SK-N-SH treated with all-trans-retinoic acid at 6 μM for 48 hours (cell line): Measurements from ENCODE around the gene PLPP1.

Experiments
- ATAC-seq: fragments of 200-7000 bp; cut with Tn5 transposase; 3 replicates; pipeline ENCODE4 v1.9.1; 2020; ENCODE audit warnings: mild to moderate bottlenecking, moderate library complexity
- ARNTL ChIP-seq: fragments of 450-650 bp; formaldehyde crosslinking; IDR thresholded peaks from 2 replicates; pipeline ENCODE4 v1.5.0; 2020; ENCODE audit warnings: low read depth, mild to moderate bottlenecking, moderate library complexity, borderline replicate concordance
- BACH2 ChIP-seq: fragments of 250-450 bp; sonication (Bioruptor Pico); IDR thresholded peaks from 2 replicates; pipeline ENCODE4 v1.9.0; 2021; ENCODE audit warnings: mild to moderate bottlenecking, borderline replicate concordance
- CREB5 ChIP-seq: fragments of 250-450 bp; sonication (Bioruptor Pico); IDR thresholded peaks from 2 replicates; pipeline ENCODE4 v1.5.1; 2020; ENCODE audit warnings: low read depth, mild to moderate bottlenecking, moderate library complexity
- CSDC2 ChIP-seq: fragments of 250-450 bp; sonication (Bioruptor Pico); IDR thresholded peaks from 2 replicates; pipeline ENCODE4 v1.5.0; 2020; ENCODE audit warnings: mild to moderate bottlenecking, moderate library complexity
- GLIS3 ChIP-seq: fragments of 250-450 bp; sonication (Bioruptor Pico); IDR thresholded peaks from 2 replicates; pipeline ENCODE4 v1.5.0; 2020; ENCODE audit warnings: mild to moderate bottlenecking, moderate library complexity
- ISL1 ChIP-seq: fragments of 250-450 bp; sonication (Bioruptor Pico); IDR thresholded peaks from 2 replicates; pipeline ENCODE4 v2.1.2; 2022; ENCODE audit warnings: mild to moderate bottlenecking, moderate library complexity
- OSR1 ChIP-seq: fragments of 250-450 bp; sonication (Bioruptor Pico); IDR thresholded peaks from 2 replicates; pipeline ENCODE4 v1.8.0; 2022; ENCODE audit warnings: moderate library complexity, mild to moderate bottlenecking, inconsistent platforms
- PATZ1 ChIP-seq: fragments of 250-450 bp; sonication (Bioruptor Pico); IDR thresholded peaks from 2 replicates; pipeline ENCODE4 v1.8.0; 2020; ENCODE audit warnings: mild to moderate bottlenecking, moderate library complexity, borderline replicate concordance
- POU6F1 ChIP-seq: fragments of 250-450 bp; sonication (Bioruptor Pico); IDR thresholded peaks from 2 replicates; pipeline ENCODE4 v1.8.0; 2021; ENCODE audit warnings: low read depth, mild to moderate bottlenecking, moderate library complexity, borderline replicate concordance
- PPARA ChIP-seq: fragments of 250-450 bp; sonication (Bioruptor Pico); IDR thresholded peaks from 2 replicates; pipeline ENCODE4 v1.5.0; 2020; ENCODE audit warnings: mild to moderate bottlenecking, borderline replicate concordance
- RARB ChIP-seq: fragments of 250-450 bp; sonication (Bioruptor Pico); IDR thresholded peaks from 2 replicates; pipeline ENCODE4 v1.8.0; 2021; ENCODE audit warnings: mild to moderate bottlenecking, moderate library complexity
- SNAI2 ChIP-seq: fragments of 250-450 bp; sonication (Bioruptor Pico); IDR thresholded peaks from 2 replicates; pipeline ENCODE4 v1.5.0; 2020; ENCODE audit warnings: mild to moderate bottlenecking, moderate library complexity
- TCF4 ChIP-seq: fragments of 250-450 bp; sonication (Bioruptor Pico); IDR thresholded peaks from 2 replicates; pipeline ENCODE4 v1.8.0; 2021; ENCODE audit warnings: mild to moderate bottlenecking, moderate library complexity, borderline replicate concordance
- TOX ChIP-seq: fragments of 250-450 bp; sonication (Bioruptor Pico); IDR thresholded peaks from 2 replicates; pipeline ENCODE4 v1.8.0; 2021; ENCODE audit warnings: mild to moderate bottlenecking, moderate library complexity, borderline replicate concordance
- ZC3H10 ChIP-seq: fragments of 250-450 bp; sonication (Bioruptor Pico); IDR thresholded peaks from 2 replicates; pipeline ENCODE4 v1.5.1; 2021; ENCODE audit warnings: mild to moderate bottlenecking, moderate library complexity
- ZFP3 ChIP-seq: fragments of 250-450 bp; sonication (Bioruptor Pico); IDR thresholded peaks from 2 replicates; pipeline ENCODE4 v1.5.0; 2020; ENCODE audit warnings: mild to moderate bottlenecking, moderate library complexity
- ZFP30 ChIP-seq: fragments of 450-650 bp; formaldehyde crosslinking; IDR thresholded peaks from 2 replicates; pipeline ENCODE4 v1.5.0; 2022; ENCODE audit warnings: mild to moderate bottlenecking, moderate library complexity
- ZNF565 ChIP-seq: fragments of 450-650 bp; formaldehyde crosslinking; conservative IDR thresholded peaks from 2 replicates; pipeline ENCODE4 v1.5.0; 2020; ENCODE audit warnings: low read depth, mild to moderate bottlenecking, moderate library complexity
- ZNF70 ChIP-seq: fragments of 450-650 bp; formaldehyde crosslinking; IDR thresholded peaks from 2 replicates; pipeline ENCODE4 v1.5.0; 2020; ENCODE audit warnings: mild to moderate bottlenecking, moderate library complexity
- ZNF8 ChIP-seq: fragments of 450-650 bp; formaldehyde crosslinking; IDR thresholded peaks from 2 replicates; pipeline ENCODE4 v1.5.0; 2020; ENCODE audit warnings: mild to moderate bottlenecking, moderate library complexity
- TF ChIP-seq, protein P1 (sequence below): fragments of 250-450 bp; sonication (Bioruptor Pico); IDR thresholded peaks from 2 replicates; pipeline ENCODE4 v1.5.1; 2021; ENCODE audit warnings: mild to moderate bottlenecking, moderate library complexity

PLPP1 gene

DNA sequence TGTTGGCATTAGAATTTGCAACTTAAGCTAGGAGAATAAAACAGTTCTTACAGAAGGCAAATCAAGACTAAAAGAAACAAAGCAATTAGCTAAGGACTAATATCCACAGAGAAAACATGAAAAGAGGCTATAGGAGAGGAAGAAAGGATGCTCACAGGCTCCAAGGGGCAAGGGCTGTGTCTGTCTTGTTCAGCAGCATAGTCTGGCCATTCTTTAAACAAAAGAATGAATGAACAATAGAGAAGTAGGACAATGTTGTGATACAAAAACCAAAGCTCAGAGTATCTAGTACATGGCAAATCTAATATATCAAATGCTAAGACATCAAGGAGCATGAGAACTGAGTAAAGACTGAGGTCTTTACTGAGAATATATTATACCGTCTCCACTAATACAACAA lies 39.5 kb downstream of the PLPP1 start:
- TF ChIP-seq TOX (CRISPR knock-in tag) (no peak), CSDC2 (CRISPR knock-in tag) (no peak), OSR1 (no peak), ZFP30 (CRISPR knock-in tag) (no peak), TCF4 (CRISPR knock-in tag) (no peak), ZNF8 (no peak), RARB (CRISPR knock-in tag) (no peak), ARNTL (CRISPR knock-in tag) (no peak), GLIS3 (CRISPR knock-in tag) (no peak), ZFP3 (no peak), ZNF70 (CRISPR knock-in tag) (no peak), ZC3H10 (CRISPR knock-in tag) (no peak), POU6F1 (CRISPR knock-in tag) (no peak), ISL1 (CRISPR knock-in tag) (no peak), ZNF565 (CRISPR knock-in tag) (no peak), SNAI2 (no peak), PATZ1 (CRISPR knock-in tag) (no peak)
- TF ChIP-seq, protein P1, sequence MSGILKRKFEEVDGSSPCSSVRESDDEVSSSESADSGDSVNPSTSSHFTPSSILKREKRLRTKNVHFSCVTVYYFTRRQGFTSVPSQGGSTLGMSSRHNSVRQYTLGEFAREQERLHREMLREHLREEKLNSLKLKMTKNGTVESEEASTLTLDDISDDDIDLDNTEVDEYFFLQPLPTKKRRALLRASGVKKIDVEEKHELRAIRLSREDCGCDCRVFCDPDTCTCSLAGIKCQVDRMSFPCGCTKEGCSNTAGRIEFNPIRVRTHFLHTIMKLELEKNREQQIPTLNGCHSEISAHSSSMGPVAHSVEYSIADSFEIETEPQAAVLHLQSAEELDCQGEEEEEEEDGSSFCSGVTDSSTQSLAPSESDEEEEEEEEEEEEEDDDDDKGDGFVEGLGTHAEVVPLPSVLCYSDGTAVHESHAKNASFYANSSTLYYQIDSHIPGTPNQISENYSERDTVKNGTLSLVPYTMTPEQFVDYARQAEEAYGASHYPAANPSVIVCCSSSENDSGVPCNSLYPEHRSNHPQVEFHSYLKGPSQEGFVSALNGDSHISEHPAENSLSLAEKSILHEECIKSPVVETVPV (CRISPR knock-in tag), result no peak
- ATAC-seq, result no peak

- TF ChIP-seq ISL1 (CRISPR knock-in tag) (no peak), CREB5 (no peak), TOX (CRISPR knock-in tag) (no peak), SNAI2 (no peak), GLIS3 (CRISPR knock-in tag) (no peak), CSDC2 (CRISPR knock-in tag) (no peak), BACH2 (CRISPR knock-in tag) (no peak), PPARA (CRISPR knock-in tag) (no peak), ZNF70 (CRISPR knock-in tag) (no peak), PATZ1 (CRISPR knock-in tag) (no peak), ZNF8 (no peak), RARB (CRISPR knock-in tag) (no peak)
- ATAC-seq, result no peak
Measured at GRCh38 chr5:55492449-55492848, 42.3 kb downstream of the PLPP1 start.

GRCh38 chr5:55485073-55485472 lies 49.7 kb downstream of the PLPP1 start:
- no peak for ATAC-seq
- TF ChIP-seq ZC3H10 (CRISPR knock-in tag) (no peak), ZNF70 (CRISPR knock-in tag) (no peak), BACH2 (CRISPR knock-in tag) (no peak), CSDC2 (CRISPR knock-in tag) (no peak), TCF4 (CRISPR knock-in tag) (no peak)
- TF ChIP-seq, protein P1 (CRISPR knock-in tag), result no peak
